GM12891 (cell line): ENCODE results near the gene SHISA6.

Source experiments
- POLR2A ChIP-seq: IDR thresholded peaks from 2 replicates; pipeline ENCODE4 v1.6.1; 2011; ENCODE audit warnings: low read depth, low read length, control low read depth
- POLR2AphosphoS5 ChIP-seq: IDR thresholded peaks from 2 replicates; pipeline ENCODE4 v1.6.1; 2011; ENCODE audit warnings: low read depth, low read length, control low read depth
- POU2F2 ChIP-seq: IDR thresholded peaks from 2 replicates; pipeline ENCODE4 v1.6.1; 2011; ENCODE audit warnings: low read depth, mild to moderate bottlenecking, control low read depth, low read length, moderate library complexity
- TAF1 ChIP-seq: IDR thresholded peaks from 2 replicates; pipeline ENCODE4 v1.6.1; 2011; ENCODE audit warnings: low read depth, low read length, control low read depth

DNA sequence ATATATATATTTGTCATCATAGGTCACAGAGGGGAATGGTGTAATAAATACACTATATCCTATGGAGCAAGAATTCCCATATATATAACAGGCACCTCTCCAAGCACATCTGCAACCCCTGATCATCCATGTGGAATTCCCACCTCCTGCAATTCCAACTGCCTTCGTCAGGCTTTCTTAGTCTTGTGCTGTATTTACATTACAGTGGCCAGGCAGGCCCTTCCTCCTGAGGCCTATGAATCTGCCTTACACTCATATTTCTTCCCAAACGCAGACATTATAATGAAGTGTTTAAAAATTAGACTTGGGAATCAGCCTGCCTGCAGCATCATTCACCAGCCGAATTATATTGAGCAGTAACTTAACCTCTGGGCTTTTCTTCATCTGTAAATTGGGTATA is 338.0 kb downstream of the SHISA6 start:
- TF ChIP-seq POLR2A: no peak
- no peak for TF ChIP-seq TAF1
- no peak for TF ChIP-seq POLR2AphosphoS5
- no peak for TF ChIP-seq POU2F2
